SH-SY5Y (cell line): ENCODE data around the gene RYR3.

Experiments
- GATA2 ChIP-seq: IDR thresholded peaks from 2 replicates; pipeline ENCODE4 v1.6.1; 2011; ENCODE audit warnings: mild to moderate bottlenecking, low read depth, low read length
- GATA3 ChIP-seq: IDR thresholded peaks from 2 replicates; pipeline ENCODE4 v1.6.1; 2011; ENCODE audit warnings: low read depth, mild to moderate bottlenecking, low read length, moderate library complexity

- TF ChIP-seq GATA2 (no peak), GATA3 (no peak)
These were observed 420.0 kb downstream of the RYR3 start for GRCh38 chr15:33730815-33731214.
